ENCODE measurements around the gene SLC31A2. TPM values are rescaled to one million over a fixed set of nuclear protein-coding genes. Genes with fewer than 3 reads are reported as not detected.

Gene SLC31A2
- total RNA-seq, 1 donor from 2014 or later = 7.1 TPM

DNA sequence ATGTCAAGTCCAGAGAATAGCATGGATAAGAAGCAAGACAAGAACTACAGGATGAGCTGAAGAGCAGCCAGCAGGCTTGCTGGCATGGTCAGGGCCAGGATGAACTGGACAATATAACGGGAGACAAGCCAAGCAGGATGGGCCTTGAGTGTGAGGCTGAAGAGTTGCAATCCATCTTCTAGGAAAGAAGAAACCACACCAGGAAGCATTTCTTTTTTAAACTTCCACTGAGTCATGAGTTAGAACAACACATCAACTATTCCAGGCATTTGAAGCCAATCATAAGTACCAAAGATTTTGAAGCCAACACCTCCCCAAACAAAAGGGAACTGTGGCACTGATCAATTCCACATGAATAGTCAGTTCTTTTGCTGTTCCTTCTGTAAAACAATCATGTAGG lies 27.3 kb downstream of the SLC31A2 start:
- no peak overlapping the region for H3K27ac ChIP-seq (ENCODE audit: low read depth, low read length)
- peaks cover 8% of the 10 kb centered on the region for H3K4me1 Mint-ChIP-seq (ENCODE audit: low read depth, unreplicated experiment)
- peaks cover 18% of the 10 kb centered on the region for H3K36me3 Mint-ChIP-seq (ENCODE audit: low read depth, unreplicated experiment)

DNA sequence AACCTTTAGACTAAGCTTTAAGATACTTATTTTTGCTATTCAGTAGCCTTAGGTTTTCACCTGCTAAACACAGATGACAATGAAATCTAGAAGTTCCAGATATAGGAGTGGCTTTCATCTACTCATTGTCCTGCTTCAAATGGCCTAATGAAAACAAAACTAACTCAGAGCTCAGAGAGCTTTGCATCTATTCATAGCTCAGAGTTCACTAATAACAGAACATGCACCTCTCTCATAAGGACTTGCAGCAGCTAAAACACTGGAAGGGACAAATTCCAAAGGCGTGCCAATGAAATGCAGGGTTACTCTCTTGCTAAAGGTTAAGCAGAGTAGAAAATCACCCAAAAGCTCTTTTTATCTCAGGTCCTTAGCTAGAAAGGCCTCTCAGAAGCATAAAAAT lies 29.0 kb downstream of the SLC31A2 start:
- no peak overlapping the region for H3K27ac Mint-ChIP-seq (ENCODE audit: unreplicated experiment)
- Histone ChIP-seq H3K27me3 (ENCODE audit: insufficient read depth, low read length) (no peaks in the 10 kb centered on the region), H4K20me1 (ENCODE audit: insufficient read depth, low read length) (no peaks in the 10 kb centered on the region), H3K4me2 (ENCODE audit: low read length) (no peak overlapping the region), H2AFZ (ENCODE audit: low read depth, low read length) (no peak overlapping the region), H3K9me3 (ENCODE audit: insufficient read depth, low read depth, low read length) (no peaks in the 10 kb centered on the region), H3K4me3 (ENCODE audit: insufficient read depth, low read depth, low read length) (no peak overlapping the region), H3K4me1 (ENCODE audit: insufficient read depth, low read length) (peaks cover 11% of the 10 kb centered on the region), H3K27ac (ENCODE audit: low read depth, low read length) (no peak overlapping the region), H3K9ac (ENCODE audit: low read length) (no peak overlapping the region), H3K36me3 (ENCODE audit: insufficient read depth, low read length) (peaks cover 53% of the 10 kb centered on the region), H3K79me2 (ENCODE audit: insufficient read depth, low read length) (no peaks in the 10 kb centered on the region)
- H3K4me1 Mint-ChIP-seq (ENCODE audit: low read depth, unreplicated experiment) = peaks cover 8% of the 10 kb centered on the region
- H3K27me3 Mint-ChIP-seq (ENCODE audit: low read depth, unreplicated experiment) = no peaks in the 10 kb centered on the region
- peaks cover 18% of the 10 kb centered on the region for H3K36me3 Mint-ChIP-seq (ENCODE audit: low read depth, unreplicated experiment)
- H3K4me3 Mint-ChIP-seq (ENCODE audit: unreplicated experiment) = no peak overlapping the region
- DNase-seq (ENCODE audit: low read depth) = no peak
- H3K9me3 Mint-ChIP-seq (ENCODE audit: unreplicated experiment) = no peaks in the 10 kb centered on the region
- FAIRE-seq = no peak
- TF ChIP-seq, protein P1, sequence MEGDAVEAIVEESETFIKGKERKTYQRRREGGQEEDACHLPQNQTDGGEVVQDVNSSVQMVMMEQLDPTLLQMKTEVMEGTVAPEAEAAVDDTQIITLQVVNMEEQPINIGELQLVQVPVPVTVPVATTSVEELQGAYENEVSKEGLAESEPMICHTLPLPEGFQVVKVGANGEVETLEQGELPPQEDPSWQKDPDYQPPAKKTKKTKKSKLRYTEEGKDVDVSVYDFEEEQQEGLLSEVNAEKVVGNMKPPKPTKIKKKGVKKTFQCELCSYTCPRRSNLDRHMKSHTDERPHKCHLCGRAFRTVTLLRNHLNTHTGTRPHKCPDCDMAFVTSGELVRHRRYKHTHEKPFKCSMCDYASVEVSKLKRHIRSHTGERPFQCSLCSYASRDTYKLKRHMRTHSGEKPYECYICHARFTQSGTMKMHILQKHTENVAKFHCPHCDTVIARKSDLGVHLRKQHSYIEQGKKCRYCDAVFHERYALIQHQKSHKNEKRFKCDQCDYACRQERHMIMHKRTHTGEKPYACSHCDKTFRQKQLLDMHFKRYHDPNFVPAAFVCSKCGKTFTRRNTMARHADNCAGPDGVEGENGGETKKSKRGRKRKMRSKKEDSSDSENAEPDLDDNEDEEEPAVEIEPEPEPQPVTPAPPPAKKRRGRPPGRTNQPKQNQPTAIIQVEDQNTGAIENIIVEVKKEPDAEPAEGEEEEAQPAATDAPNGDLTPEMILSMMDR (IDR thresholded peaks at IDR 0.05; ENCODE audit: insufficient read depth, low read depth, low read length) = no peak
- no peak for TF ChIP-seq EZH2 (IDR thresholded peaks at IDR 0.05; ENCODE audit: insufficient read depth, low read length)

More for the DNA sequence above, 27.3 kb downstream of the SLC31A2 start:
- Histone ChIP-seq H2AFZ (ENCODE audit: low read depth, low read length) (no peak overlapping the region), H3K79me2 (ENCODE audit: insufficient read depth, low read length) (no peaks in the 10 kb centered on the region), H3K9ac (ENCODE audit: low read length) (no peak overlapping the region), H3K36me3 (ENCODE audit: insufficient read depth, low read length) (peaks cover 48% of the 10 kb centered on the region), H3K27me3 (ENCODE audit: insufficient read depth, low read length) (no peaks in the 10 kb centered on the region), H4K20me1 (ENCODE audit: insufficient read depth, low read length) (no peaks in the 10 kb centered on the region), H3K4me1 (ENCODE audit: insufficient read depth, low read length) (peaks cover 11% of the 10 kb centered on the region), H3K9me3 (ENCODE audit: insufficient read depth, low read depth, low read length) (no peaks in the 10 kb centered on the region), H3K4me3 (ENCODE audit: insufficient read depth, low read depth, low read length) (no peak overlapping the region), H3K4me2 (ENCODE audit: low read length) (peak overlapping the region; percentile 51)
- TF ChIP-seq EZH2 (IDR thresholded peaks at IDR 0.05; ENCODE audit: insufficient read depth, low read length) = no peak
- TF ChIP-seq, protein P1 (IDR thresholded peaks at IDR 0.05; ENCODE audit: insufficient read depth, low read depth, low read length) = no peak
- Mint-ChIP-seq H3K4me3 (ENCODE audit: unreplicated experiment) (no peak overlapping the region), H3K9me3 (ENCODE audit: unreplicated experiment) (no peaks in the 10 kb centered on the region), H3K27me3 (ENCODE audit: low read depth, unreplicated experiment) (no peaks in the 10 kb centered on the region), H3K27ac (ENCODE audit: unreplicated experiment) (no peak overlapping the region)
- DNase-seq (ENCODE audit: low read depth) (peak; percentile 81), FAIRE-seq (peak; percentile 96)

- Mint-ChIP-seq H3K27ac (ENCODE audit: unreplicated experiment) (no peak overlapping the region), H3K4me3 (ENCODE audit: unreplicated experiment) (no peak overlapping the region), H3K4me1 (ENCODE audit: low read depth, unreplicated experiment) (peaks cover 8% of the 10 kb centered on the region), H3K27me3 (ENCODE audit: low read depth, unreplicated experiment) (no peaks in the 10 kb centered on the region), H3K9me3 (ENCODE audit: unreplicated experiment) (no peaks in the 10 kb centered on the region), H3K36me3 (ENCODE audit: low read depth, unreplicated experiment) (peaks cover 20% of the 10 kb centered on the region)
- Histone ChIP-seq H3K27ac (ENCODE audit: low read depth, low read length) (no peak overlapping the region), H3K27me3 (ENCODE audit: insufficient read depth, low read length) (no peaks in the 10 kb centered on the region), H4K20me1 (ENCODE audit: insufficient read depth, low read length) (no peaks in the 10 kb centered on the region), H3K9ac (ENCODE audit: low read length) (no peak overlapping the region), H3K9me3 (ENCODE audit: insufficient read depth, low read depth, low read length) (no peaks in the 10 kb centered on the region), H3K4me1 (ENCODE audit: insufficient read depth, low read length) (peaks cover 11% of the 10 kb centered on the region), H3K36me3 (ENCODE audit: insufficient read depth, low read length) (peaks cover 60% of the 10 kb centered on the region), H3K4me2 (ENCODE audit: low read length) (no peak overlapping the region), H3K4me3 (ENCODE audit: insufficient read depth, low read depth, low read length) (no peak overlapping the region), H2AFZ (ENCODE audit: low read depth, low read length) (no peak overlapping the region), H3K79me2 (ENCODE audit: insufficient read depth, low read length) (no peaks in the 10 kb centered on the region)
- DNase-seq (ENCODE audit: low read depth) = no peak
- TF ChIP-seq EZH2 (IDR thresholded peaks at IDR 0.05; ENCODE audit: insufficient read depth, low read length) = no peak
- TF ChIP-seq, protein P1 (IDR thresholded peaks at IDR 0.05; ENCODE audit: insufficient read depth, low read depth, low read length) = no peak
- no peak for FAIRE-seq
Measured at GRCh38 chr9:113181165-113181564, 30.4 kb downstream of the SLC31A2 start.

Data from astrocyte (in vitro differentiated cells and primary cell).